ENCODE data around the gene SATB1. TPM values are rescaled to one million over a fixed set of nuclear protein-coding genes. Genes with fewer than 3 reads are reported as not detected.

SATB1 gene
- polyA plus RNA-seq, 1 donor from 2014 or later = 16.0 TPM

DNA sequence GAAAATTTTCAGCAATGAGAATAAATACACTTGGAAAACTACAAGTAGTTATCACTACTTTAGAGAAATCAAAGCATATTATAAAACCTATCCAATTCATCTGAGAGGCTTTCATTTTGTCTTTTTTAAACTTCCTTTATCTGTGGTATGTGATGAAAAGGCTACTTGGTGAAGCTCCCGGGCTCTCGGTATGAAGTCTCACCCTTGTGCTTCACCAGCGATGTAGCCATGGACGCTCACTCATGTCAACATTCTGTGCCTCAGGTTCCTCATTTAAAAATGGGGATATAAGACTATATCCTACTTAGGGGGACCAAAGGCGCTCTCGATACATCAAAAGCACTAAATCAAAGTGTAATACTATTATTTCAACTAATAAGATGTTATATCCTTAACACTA is 14.9 kb downstream of the SATB1 start:
- H3K9me3 ChIP-seq (ENCODE audit: low read length) = no peaks in the 10 kb centered on the region

DNA sequence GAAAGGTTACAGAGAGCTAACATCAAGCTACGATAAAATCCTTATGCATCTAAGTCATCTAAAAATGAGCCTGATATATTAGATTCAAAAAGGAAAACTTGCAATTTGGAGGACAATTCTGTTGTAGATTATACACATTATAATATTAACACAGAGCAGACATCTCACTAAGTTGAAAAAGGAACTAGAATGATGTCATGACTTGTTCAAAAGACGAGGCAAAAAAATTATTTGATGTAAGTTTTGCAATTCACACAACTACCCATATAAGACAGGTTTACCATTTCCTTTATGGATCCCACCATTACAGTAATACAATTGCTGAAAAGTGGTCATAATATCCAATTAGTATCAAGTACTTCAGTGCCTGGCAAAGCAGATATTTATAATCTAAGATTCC is 15.9 kb downstream of the SATB1 start:
- no peaks in the 10 kb centered on the region for H4K20me1 ChIP-seq (ENCODE audit: insufficient read depth)
- no peaks in the 10 kb centered on the region for H3K79me2 ChIP-seq (replicated peaks; ENCODE audit: insufficient read depth, low read length)
- H3K4me2 ChIP-seq (ENCODE audit: low read length) = no peak overlapping the region
- no peaks in the 10 kb centered on the region for H3K36me3 ChIP-seq (ENCODE audit: insufficient read depth, low read length)
- H2AFZ ChIP-seq (ENCODE audit: low read depth, low read length) = no peak overlapping the region
- no peaks in the 10 kb centered on the region for H3F3A ChIP-seq (ENCODE audit: insufficient read depth, low read length, poor library complexity, severe bottlenecking)
- H3K9me2 ChIP-seq (ENCODE audit: insufficient read depth, low read length) = no peaks in the 10 kb centered on the region
- H3K9me3 ChIP-seq (ENCODE audit: low read length) = no peaks in the 10 kb centered on the region
- no peaks in the 10 kb centered on the region for H3K27me3 ChIP-seq (ENCODE audit: insufficient read depth, low read depth, low read length)
- TF ChIP-seq EP300 (conservative IDR thresholded peaks at IDR 0.05; ENCODE audit: poor library complexity, severe bottlenecking) = no peak
- no peak for TF ChIP-seq RAD21 (conservative IDR thresholded peaks at IDR 0.05)
- no peak for TF ChIP-seq TAF1 (IDR thresholded peaks at IDR 0.05; ENCODE audit: low read depth)
- TF ChIP-seq, protein P1, sequence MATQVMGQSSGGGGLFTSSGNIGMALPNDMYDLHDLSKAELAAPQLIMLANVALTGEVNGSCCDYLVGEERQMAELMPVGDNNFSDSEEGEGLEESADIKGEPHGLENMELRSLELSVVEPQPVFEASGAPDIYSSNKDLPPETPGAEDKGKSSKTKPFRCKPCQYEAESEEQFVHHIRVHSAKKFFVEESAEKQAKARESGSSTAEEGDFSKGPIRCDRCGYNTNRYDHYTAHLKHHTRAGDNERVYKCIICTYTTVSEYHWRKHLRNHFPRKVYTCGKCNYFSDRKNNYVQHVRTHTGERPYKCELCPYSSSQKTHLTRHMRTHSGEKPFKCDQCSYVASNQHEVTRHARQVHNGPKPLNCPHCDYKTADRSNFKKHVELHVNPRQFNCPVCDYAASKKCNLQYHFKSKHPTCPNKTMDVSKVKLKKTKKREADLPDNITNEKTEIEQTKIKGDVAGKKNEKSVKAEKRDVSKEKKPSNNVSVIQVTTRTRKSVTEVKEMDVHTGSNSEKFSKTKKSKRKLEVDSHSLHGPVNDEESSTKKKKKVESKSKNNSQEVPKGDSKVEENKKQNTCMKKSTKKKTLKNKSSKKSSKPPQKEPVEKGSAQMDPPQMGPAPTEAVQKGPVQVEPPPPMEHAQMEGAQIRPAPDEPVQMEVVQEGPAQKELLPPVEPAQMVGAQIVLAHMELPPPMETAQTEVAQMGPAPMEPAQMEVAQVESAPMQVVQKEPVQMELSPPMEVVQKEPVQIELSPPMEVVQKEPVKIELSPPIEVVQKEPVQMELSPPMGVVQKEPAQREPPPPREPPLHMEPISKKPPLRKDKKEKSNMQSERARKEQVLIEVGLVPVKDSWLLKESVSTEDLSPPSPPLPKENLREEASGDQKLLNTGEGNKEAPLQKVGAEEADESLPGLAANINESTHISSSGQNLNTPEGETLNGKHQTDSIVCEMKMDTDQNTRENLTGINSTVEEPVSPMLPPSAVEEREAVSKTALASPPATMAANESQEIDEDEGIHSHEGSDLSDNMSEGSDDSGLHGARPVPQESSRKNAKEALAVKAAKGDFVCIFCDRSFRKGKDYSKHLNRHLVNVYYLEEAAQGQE (IDR thresholded peaks at IDR 0.05; ENCODE audit: borderline replicate concordance) = no peak
- TF ChIP-seq, protein P2, sequence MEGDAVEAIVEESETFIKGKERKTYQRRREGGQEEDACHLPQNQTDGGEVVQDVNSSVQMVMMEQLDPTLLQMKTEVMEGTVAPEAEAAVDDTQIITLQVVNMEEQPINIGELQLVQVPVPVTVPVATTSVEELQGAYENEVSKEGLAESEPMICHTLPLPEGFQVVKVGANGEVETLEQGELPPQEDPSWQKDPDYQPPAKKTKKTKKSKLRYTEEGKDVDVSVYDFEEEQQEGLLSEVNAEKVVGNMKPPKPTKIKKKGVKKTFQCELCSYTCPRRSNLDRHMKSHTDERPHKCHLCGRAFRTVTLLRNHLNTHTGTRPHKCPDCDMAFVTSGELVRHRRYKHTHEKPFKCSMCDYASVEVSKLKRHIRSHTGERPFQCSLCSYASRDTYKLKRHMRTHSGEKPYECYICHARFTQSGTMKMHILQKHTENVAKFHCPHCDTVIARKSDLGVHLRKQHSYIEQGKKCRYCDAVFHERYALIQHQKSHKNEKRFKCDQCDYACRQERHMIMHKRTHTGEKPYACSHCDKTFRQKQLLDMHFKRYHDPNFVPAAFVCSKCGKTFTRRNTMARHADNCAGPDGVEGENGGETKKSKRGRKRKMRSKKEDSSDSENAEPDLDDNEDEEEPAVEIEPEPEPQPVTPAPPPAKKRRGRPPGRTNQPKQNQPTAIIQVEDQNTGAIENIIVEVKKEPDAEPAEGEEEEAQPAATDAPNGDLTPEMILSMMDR (IDR thresholded peaks at IDR 0.05; ENCODE audit: poor library complexity, severe bottlenecking) = no peak
- no peak for TF ChIP-seq SMC3 (conservative IDR thresholded peaks at IDR 0.05; ENCODE audit: poor library complexity)
- no peak for TF ChIP-seq EZH2 (IDR thresholded peaks at IDR 0.05; ENCODE audit: borderline replicate concordance, insufficient read depth, low read length, poor library complexity, severe bottlenecking)
- no peak overlapping the region for H3K27ac ChIP-seq (ENCODE audit: low read length)
- no peak overlapping the region for H3K4me3 ChIP-seq (ENCODE audit: low read length)
- no peak overlapping the region for H3K9ac ChIP-seq (ENCODE audit: low read length)

More for the DNA sequence above, 14.9 kb downstream of the SATB1 start:
- no peak overlapping the region for H2AFZ ChIP-seq (ENCODE audit: low read depth, low read length)
- TF ChIP-seq TAF1 (IDR thresholded peaks at IDR 0.05; ENCODE audit: low read depth) = no peak
- TF ChIP-seq POLR2AphosphoS5 (IDR thresholded peaks at IDR 0.05) = no peak
- TF ChIP-seq, protein P2 (IDR thresholded peaks at IDR 0.05; ENCODE audit: poor library complexity, severe bottlenecking) = no peak
- TF ChIP-seq SMC3 (conservative IDR thresholded peaks at IDR 0.05; ENCODE audit: poor library complexity) = no peak
- no peak for TF ChIP-seq MXI1 (conservative IDR thresholded peaks at IDR 0.05; ENCODE audit: poor library complexity, severe bottlenecking)
- TF ChIP-seq, protein P1 (IDR thresholded peaks at IDR 0.05; ENCODE audit: borderline replicate concordance) = no peak
- TF ChIP-seq RAD21 (conservative IDR thresholded peaks at IDR 0.05) = no peak
- TF ChIP-seq EP300 (conservative IDR thresholded peaks at IDR 0.05; ENCODE audit: poor library complexity, severe bottlenecking) = no peak
- no peak for TF ChIP-seq EZH2 (IDR thresholded peaks at IDR 0.05; ENCODE audit: borderline replicate concordance, insufficient read depth, low read length, poor library complexity, severe bottlenecking)
- no peak overlapping the region for H3K4me2 ChIP-seq (ENCODE audit: low read length)
- H3K79me2 ChIP-seq (replicated peaks; ENCODE audit: insufficient read depth, low read length) = no peaks in the 10 kb centered on the region
- no peak overlapping the region for H3K9ac ChIP-seq (ENCODE audit: low read length)
- no peaks in the 10 kb centered on the region for H3K9me2 ChIP-seq (ENCODE audit: insufficient read depth, low read length)
- H3K27ac ChIP-seq (ENCODE audit: low read length) = no peak overlapping the region
- H3K4me3 ChIP-seq (ENCODE audit: low read length) = no peak overlapping the region
- no peaks in the 10 kb centered on the region for H3K27me3 ChIP-seq (ENCODE audit: insufficient read depth, low read depth, low read length)
- H3K36me3 ChIP-seq (ENCODE audit: insufficient read depth, low read length) = no peaks in the 10 kb centered on the region
- H3F3A ChIP-seq (ENCODE audit: insufficient read depth, low read length, poor library complexity, severe bottlenecking) = no peaks in the 10 kb centered on the region
- H4K20me1 ChIP-seq (ENCODE audit: insufficient read depth) = no peaks in the 10 kb centered on the region
